GM18909 (cell line): ENCODE data around the gene ANO7.

Source experiments
- ATAC-seq: cut with Tn5 transposase; IDR thresholded peaks from one replicate; pipeline ENCODE4 v1.9.1; 2021; ENCODE audit warnings: mild to moderate bottlenecking; ENCODE audit not compliant: unreplicated experiment, poor library complexity

Gene ANO7

GRCh38 chr2:241224018-241224850 lies 35.8 kb downstream of the ANO7 start:
- no peak for ATAC-seq

- ATAC-seq, result no peak
Measured at GRCh38 chr2:241224851-241225438, 36.5 kb downstream of the ANO7 start.

DNA sequence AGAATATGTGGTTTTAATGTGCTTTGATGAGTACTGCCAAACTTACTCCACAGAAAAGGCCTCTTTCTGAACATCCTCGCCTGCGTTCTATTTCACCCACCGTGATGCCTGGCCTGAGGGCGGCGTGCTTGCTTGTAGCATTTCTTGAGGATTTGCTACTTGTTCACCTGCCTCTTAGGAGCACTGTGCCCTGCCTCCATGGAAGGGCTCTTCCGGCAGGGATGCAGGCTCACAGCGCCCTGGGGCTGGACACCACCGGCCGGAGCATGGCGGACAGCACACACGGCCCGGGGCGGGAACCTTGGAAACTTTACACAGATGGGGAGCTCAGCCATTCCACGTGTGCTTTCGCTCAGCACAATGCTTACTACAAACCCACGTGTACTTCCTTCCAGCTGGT lies 37.1 kb downstream of the ANO7 start:
- ATAC-seq, result no peak

DNA sequence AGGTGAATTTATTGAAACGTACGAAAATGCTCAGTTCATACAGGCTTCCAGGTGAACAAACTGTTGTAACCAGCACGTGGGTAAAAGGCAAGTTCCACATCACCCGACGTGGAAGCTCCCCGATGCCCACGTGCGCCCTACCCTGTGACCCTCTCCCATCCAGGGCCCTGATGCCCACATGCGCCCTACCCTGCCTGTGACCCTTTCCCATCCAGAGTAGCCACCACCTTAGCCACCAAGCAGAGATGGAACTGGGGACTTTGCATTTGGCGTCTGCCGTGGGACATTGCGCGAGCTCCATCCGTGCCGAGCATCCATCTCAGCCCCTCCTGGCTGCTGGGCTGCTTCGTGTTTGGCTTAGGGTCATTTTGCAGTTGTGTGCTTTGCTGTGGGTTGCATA lies 37.5 kb downstream of the ANO7 start:
- ATAC-seq, result no peak

DNA sequence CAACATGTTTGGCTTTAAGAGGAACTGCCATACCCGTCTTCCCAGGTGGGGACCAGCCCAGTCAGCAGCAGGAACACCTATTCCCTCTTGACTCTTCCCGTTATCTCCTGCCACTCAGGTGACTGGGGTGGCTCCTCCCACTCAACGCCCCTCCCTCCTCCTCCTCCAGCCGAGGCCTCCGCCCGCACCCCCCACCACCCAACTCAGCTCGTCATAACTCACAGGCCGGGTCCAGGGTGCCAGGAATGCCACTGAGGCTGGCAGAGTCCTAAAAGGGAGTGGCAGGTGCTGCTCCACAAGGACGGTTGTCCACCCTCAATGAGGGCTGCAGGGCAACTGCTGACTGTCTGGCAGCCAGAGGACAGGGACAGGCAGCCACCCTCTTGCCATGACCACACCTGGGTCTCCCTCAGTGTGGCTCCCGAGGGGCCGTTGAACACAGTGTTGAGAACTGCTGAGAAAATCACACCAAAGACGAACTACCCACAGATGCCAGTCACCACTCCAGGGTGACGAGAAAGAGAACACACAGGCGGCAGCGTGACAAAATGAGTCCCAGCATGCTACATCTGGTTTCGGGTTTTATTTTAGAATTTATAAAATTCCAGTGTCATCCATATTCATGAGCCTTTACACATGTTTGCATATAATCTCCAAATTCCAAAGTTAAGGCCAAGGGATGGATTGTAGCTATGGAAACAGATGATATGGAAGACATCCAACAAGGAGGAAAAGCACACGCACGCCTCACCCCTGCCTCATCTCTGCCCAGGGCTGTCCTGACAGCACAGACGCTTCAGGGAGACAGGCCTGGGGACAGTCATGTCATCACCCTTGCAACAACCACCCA lies 38.5 kb downstream of the ANO7 start:
- no peak for ATAC-seq

DNA sequence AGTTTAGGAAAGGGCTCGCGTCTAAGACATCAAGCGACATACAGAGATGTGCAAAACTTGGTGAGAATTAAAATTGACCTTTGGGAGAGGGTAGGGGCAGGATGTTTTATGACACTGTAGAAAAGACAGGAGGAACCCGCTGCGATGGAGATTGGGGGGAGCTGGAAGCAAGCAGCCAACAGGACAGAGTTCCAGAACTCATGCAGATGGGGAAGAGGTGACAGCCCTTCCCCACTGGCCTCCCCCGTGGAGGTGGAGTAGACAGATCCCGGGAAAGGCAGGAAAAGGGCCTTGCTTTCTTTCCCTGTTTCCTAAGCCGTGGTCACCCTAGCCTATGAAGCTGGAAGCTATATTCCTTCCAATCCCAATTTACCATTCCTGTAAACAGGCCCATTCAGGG lies 39.1 kb downstream of the ANO7 start:
- ATAC-seq, result no peak

GRCh38 chr2:241228081-241228859 lies 39.8 kb downstream of the ANO7 start:
- no peak for ATAC-seq

DNA sequence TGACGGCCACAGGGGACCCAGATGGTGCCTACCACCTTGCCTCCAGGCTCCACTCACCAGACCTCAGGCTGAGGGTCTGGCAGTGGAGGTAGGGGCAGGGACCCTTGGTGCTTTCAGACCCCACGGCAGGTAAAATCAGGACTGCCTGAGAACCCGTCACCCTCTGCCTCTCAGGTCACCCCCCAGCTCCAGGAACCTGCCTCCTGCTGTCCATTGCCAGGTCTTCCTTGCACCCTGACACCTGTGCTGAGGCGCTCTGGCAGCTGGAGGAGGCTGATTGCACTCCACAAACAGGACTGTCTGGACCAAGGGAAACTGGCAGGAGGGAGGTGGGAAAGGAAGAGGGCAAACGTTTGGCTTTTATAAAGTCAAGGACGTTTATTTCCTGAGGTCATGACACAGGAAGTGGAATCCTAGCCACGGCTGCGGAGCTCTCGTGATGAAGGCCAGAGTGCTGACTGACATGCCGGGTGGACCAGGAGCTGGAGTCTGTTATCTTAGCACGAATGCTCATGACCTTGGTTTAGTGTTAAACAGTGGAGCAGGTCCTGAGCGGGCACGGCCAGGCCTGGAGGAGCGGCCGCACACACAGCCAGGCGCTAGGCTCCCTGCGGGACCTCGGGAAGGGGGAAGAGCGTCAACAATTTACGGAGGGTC lies 40.5 kb downstream of the ANO7 start:
- ATAC-seq, result no peak

- no peak for ATAC-seq
Measured at GRCh38 chr2:241229563-241230401, 41.3 kb downstream of the ANO7 start.

- no peak for ATAC-seq
Measured at GRCh38 chr2:241230435-241230834, 42.0 kb downstream of the ANO7 start.

DNA sequence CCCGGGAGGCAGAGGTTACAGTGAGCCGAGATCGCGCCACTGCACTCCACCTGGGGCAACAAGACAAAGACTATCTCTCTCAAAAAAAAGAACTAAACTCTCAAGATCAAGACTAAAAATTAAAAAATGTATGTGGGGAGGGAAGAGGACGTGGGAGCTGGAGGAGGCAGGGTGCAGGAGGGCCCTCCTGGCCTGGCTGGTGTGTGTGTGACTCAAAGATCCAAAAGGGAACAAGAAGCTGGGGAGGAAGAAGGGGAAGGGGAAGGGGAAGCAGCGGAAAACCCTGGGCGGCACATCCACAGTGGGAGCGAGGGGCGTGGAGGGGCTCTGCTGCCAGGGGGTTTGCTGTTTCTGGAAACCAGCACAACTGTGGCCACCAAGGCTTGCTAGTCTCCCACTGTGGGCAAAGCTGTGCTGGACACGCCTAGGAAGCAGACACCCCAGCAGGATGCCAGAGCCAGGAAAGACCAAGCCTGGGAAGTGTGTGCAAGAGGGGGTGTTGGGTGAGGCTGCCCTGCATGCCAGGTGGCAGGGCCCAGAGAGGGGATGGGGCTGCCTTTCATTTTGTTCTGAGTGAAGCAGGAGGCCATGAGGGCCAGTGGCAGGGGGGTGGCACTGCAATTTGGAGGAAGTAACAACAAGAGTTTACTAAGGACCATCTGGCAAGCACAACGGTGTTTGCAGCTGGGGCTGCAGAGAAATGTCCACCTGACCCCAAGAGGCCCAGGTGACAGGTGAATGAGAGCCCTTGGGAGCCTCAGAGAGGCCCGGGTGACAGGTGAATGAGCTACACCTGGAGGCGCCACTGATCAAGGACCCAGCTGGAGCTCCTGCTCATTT lies 44.5 kb downstream of the ANO7 start:
- ATAC-seq, result no peak

- no peak for ATAC-seq
Measured at GRCh38 chr2:241234066-241234790, 45.8 kb downstream of the ANO7 start.

- no peak for ATAC-seq
Measured at GRCh38 chr2:241234962-241235740, 46.7 kb downstream of the ANO7 start.

DNA sequence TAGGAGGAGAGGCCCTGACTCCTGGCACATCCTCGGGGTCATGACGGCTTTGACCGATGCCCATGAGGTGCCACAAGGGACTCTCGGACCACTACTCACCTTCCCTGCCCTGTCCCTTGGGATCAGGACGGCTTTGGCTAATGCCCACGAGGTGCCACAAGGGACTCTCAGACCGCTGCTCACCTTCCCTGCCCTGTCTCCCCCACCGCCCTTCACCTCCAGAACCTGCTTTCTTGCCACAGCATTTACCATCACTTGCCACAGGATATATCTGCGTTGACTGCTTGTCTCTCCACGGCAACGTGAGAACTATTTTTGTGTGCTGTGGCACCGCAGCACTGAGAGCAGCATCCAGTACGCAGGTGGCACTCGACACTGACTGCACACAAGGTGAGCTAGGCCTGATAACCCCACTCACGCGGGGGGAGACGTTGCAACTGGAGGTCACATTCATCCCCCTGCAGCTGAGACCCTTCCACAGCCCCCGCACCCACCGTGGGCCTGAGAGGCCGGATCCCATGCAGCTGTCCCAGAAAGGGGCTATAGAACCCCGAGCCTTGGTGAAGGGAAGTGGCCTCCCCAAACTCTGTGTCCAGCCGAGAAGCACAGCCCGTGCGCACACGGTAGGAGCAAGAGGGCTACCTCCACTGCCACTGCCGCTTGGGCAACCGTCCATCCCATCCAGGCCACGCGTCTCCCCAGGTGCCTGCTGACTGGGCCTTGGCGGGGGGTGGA lies 47.5 kb downstream of the ANO7 start:
- ATAC-seq, result no peak

DNA sequence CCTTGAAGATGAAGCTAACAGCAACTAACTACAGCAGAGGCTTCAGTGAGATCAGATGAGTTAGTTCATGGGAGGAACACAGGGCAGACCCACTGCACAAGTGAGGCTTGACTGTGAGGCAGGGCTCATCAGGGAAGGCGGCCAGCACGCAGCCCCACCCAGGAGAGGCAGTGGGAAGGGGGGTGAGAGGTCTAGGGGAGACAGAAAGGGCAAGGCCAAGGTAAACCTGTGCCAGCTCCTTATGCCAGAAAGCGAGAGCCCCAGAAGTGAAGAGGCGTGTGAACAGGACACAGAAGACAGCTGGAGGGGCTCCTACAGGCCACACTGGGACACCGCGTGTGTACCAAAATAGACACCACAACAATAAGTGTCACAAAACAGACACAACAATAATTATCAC lies 48.6 kb downstream of the ANO7 start:
- no peak for ATAC-seq

- ATAC-seq, result no peak
Measured at GRCh38 chr2:241237949-241238371, 49.5 kb downstream of the ANO7 start.
